AG10803 (cell line): ENCODE data around the gene PCBP3.
"Not testable (repeated sequence)": the region's sequence is repeated elsewhere in the genome, so short reads cannot be mapped to it uniquely, and the experiment has no call there.

Experiments
- DNase-seq: peaks from one replicate; pipeline ENCODE4 v3.0.0; 2010; ENCODE audit warnings: low read depth
- H3K4me3 ChIP-seq: 2 replicates; pipeline ENCODE4 v1.5.1; 2011; ENCODE audit warnings: mild to moderate bottlenecking, low read length, control low read depth
- CTCF ChIP-seq: conservative IDR thresholded peaks from 2 replicates; pipeline ENCODE4 v1.5.1; 2011; ENCODE audit warnings: mild to moderate bottlenecking, low read length, control low read depth, inconsistent platforms

PCBP3 gene

GRCh38 chr21:45622416-45623097 is 21.0 kb upstream of the PCBP3 start:
- H3K4me3 ChIP-seq = no peak overlapping the region
- no peak for TF ChIP-seq CTCF
- no peak for DNase-seq

- no peak for TF ChIP-seq CTCF
- DNase-seq = no peak
Measured at GRCh38 chr21:45623436-45623835, 20.1 kb upstream of the PCBP3 start.

GRCh38 chr21:45626127-45626526 is 17.4 kb upstream of the PCBP3 start:
- not testable (repeated sequence) for H3K4me3 ChIP-seq

More at GRCh38 chr21:45623436-45623835, 20.1 kb upstream of the PCBP3 start:
- no peak overlapping the region for H3K4me3 ChIP-seq

GRCh38 chr21:45629046-45629981 is 14.2 kb upstream of the PCBP3 start:
- no peak for DNase-seq
- TF ChIP-seq CTCF = no peak
- H3K4me3 ChIP-seq = no peak overlapping the region

More at GRCh38 chr21:45626127-45626526, 17.4 kb upstream of the PCBP3 start:
- DNase-seq = not testable (repeated sequence)

- TF ChIP-seq CTCF = no peak
- DNase-seq = no peak
- H3K4me3 ChIP-seq = no peak overlapping the region
Measured at GRCh38 chr21:45630066-45630694, 13.3 kb upstream of the PCBP3 start.

- no peak for DNase-seq
- no peak for TF ChIP-seq CTCF
- no peak overlapping the region for H3K4me3 ChIP-seq
Measured at GRCh38 chr21:45630876-45631275, 12.6 kb upstream of the PCBP3 start.

- no peak for TF ChIP-seq CTCF
- DNase-seq = no peak
- no peak overlapping the region for H3K4me3 ChIP-seq
Measured at GRCh38 chr21:45631540-45631939, 12.0 kb upstream of the PCBP3 start.
